Measurements from ENCODE around the gene SCNN1A. TPM values are rescaled to one million over a fixed set of nuclear protein-coding genes. Genes with fewer than 3 reads are reported as not detected.

The SCNN1A gene
- total and polyA plus RNA-seq, 2 of the 13 experiments (the other 11 are each of a cell fraction or from before 2014, with no cell fraction given): 1.5 to 14.6 TPM

- TF ChIP-seq, protein P1, sequence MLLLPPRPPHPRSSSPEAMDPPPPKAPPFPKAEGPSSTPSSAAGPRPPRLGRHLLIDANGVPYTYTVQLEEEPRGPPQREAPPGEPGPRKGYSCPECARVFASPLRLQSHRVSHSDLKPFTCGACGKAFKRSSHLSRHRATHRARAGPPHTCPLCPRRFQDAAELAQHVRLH (CRISPR knock-in tag; IDR thresholded peaks at IDR 0.05; ENCODE audit: borderline replicate concordance, low read depth): peak; percentile 71
- peak; percentile 14; the same call in 1 of the 2 replicates for TF ChIP-seq MAZ (IDR thresholded peaks at IDR 0.05; ENCODE audit: borderline replicate concordance, low read depth, low read length)
- TF ChIP-seq MAZ (CRISPR knock-in tag; IDR thresholded peaks at IDR 0.05; ENCODE audit: low read depth): no peak
- TF ChIP-seq SALL2 (CRISPR knock-in tag; IDR thresholded peaks at IDR 0.05): no peak
- no peak for TF ChIP-seq ZNF496 (CRISPR knock-in tag; IDR thresholded peaks at IDR 0.05; ENCODE audit: insufficient replicate concordance)
- no peak for TF ChIP-seq NFIC (IDR thresholded peaks at IDR 0.05; ENCODE audit: low read length)
- peak in 1 of 2 experiments; percentile 15; a peak in 1 of 4 replicates for TF ChIP-seq MAFK (conservative IDR thresholded peaks at IDR 0.05 in 1 of 2, IDR thresholded peaks at IDR 0.05 in 1 of 2; ENCODE audit: low read length in 2 of 2)
- no peak for TF ChIP-seq KLF9 (CRISPR knock-in tag; IDR thresholded peaks at IDR 0.05; ENCODE audit: low read depth)
- TF ChIP-seq ZNF720 (CRISPR knock-in tag; IDR thresholded peaks at IDR 0.05): no peak
- no peak for TF ChIP-seq CCAR2 (optimal IDR thresholded peaks at IDR 0.05; ENCODE audit: low read depth, low read length)
- no peak for TF ChIP-seq ZNF207 (IDR thresholded peaks at IDR 0.05; ENCODE audit: borderline replicate concordance)
- TF ChIP-seq ZBTB1 (CRISPR knock-in tag; IDR thresholded peaks at IDR 0.05; ENCODE audit: borderline replicate concordance): no peak
- no peak for TF ChIP-seq GPBP1L1 (CRISPR knock-in tag; IDR thresholded peaks at IDR 0.05)
- TF ChIP-seq ZNF672 (CRISPR knock-in tag; IDR thresholded peaks at IDR 0.05): no peak
- TF ChIP-seq ZFP36L1 (CRISPR knock-in tag; IDR thresholded peaks at IDR 0.05): no peak
- no peak for TF ChIP-seq MAF1 (CRISPR knock-in tag; IDR thresholded peaks at IDR 0.05; ENCODE audit: borderline replicate concordance)
- TF ChIP-seq ZNF879 (CRISPR knock-in tag; IDR thresholded peaks at IDR 0.05): no peak
- no peak for TF ChIP-seq ZKSCAN1 (IDR thresholded peaks at IDR 0.05; ENCODE audit: low read length)
- TF ChIP-seq ZHX2 (IDR thresholded peaks at IDR 0.05; ENCODE audit: low read depth): no peak
- TF ChIP-seq ZHX2 (CRISPR knock-in tag; IDR thresholded peaks at IDR 0.05; ENCODE audit: borderline replicate concordance): no peak
- 0 out of 2 replicates have a peak, but pooled peaks have one; percentile 42 for TF ChIP-seq KLF6 (CRISPR knock-in tag; IDR thresholded peaks at IDR 0.05)
- TF ChIP-seq IKZF1 (IDR thresholded peaks at IDR 0.05): no peak
- TF ChIP-seq ARNT (IDR thresholded peaks at IDR 0.05): no peak
- no peak for TF ChIP-seq AKAP8 (CRISPR knock-in tag; IDR thresholded peaks at IDR 0.05)
- peak; percentile 26 for TF ChIP-seq YY1 (IDR thresholded peaks at IDR 0.05; ENCODE audit: insufficient read depth, insufficient replicate concordance, low read depth, low read length)
- peak; percentile 80 for TF ChIP-seq NCOR1 (IDR thresholded peaks at IDR 0.05; ENCODE audit: borderline replicate concordance, low read length)
These were observed 39.8 kb downstream of the SCNN1A start (continued) for GRCh38 chr12:6335451-6336078.

All from HepG2 (cell line).